Osteoblast (primary cell): ENCODE measurements around the gene RAB11B. TPM values are rescaled to one million over a fixed set of nuclear protein-coding genes. Genes with fewer than 3 reads are reported as not detected.
"Not testable (repeated sequence)": the region's sequence is repeated elsewhere in the genome, so short reads cannot be mapped to it uniquely, and the experiment has no call there.

Experiments
- DNase-seq: peaks from one replicate; pipeline ENCODE4 v3.0.0; 2011; ENCODE audit warnings: low spot score, mixed read lengths; ENCODE audit not compliant: insufficient read length; ENCODE audit errors: missing footprints
- H2AFZ ChIP-seq: 2 replicates; pipeline ENCODE4 v1.6.0; 2011; ENCODE audit warnings: mild to moderate bottlenecking, low read length
- H3K27ac ChIP-seq: 2 replicates; pipeline ENCODE4 v1.5.1; 2011; ENCODE audit warnings: mild to moderate bottlenecking, low read depth, low read length, moderate library complexity
- H3K27me3 ChIP-seq: 2 replicates; pipeline ENCODE4 v1.6.0; 2012; ENCODE audit warnings: mild to moderate bottlenecking, control low read depth, inconsistent platforms, low read length, moderate library complexity; ENCODE audit not compliant: insufficient read depth
- H3K36me3 ChIP-seq: 2 replicates; pipeline ENCODE4 v1.5.1; 2011; ENCODE audit warnings: mild to moderate bottlenecking, low read length, control low read depth, moderate library complexity; ENCODE audit not compliant: insufficient read depth
- H3K4me1 ChIP-seq: 2 replicates; pipeline ENCODE4 v1.5.1; 2011; ENCODE audit warnings: mild to moderate bottlenecking, low read length, control low read depth, moderate library complexity; ENCODE audit not compliant: insufficient read depth
- H3K4me2 ChIP-seq: 2 replicates; pipeline ENCODE4 v1.6.0; 2011; ENCODE audit warnings: mild to moderate bottlenecking, low read length; ENCODE audit not compliant: insufficient read depth
- H3K4me3 ChIP-seq: fragments of 200-600 bp; sonication (generic); 3 replicates; pipeline ENCODE4 v1.5.1; 2012; ENCODE audit warnings: mild to moderate bottlenecking, low read length, inconsistent platforms; ENCODE audit not compliant: insufficient read depth
- H3K79me2 ChIP-seq: 2 replicates; pipeline ENCODE4 v1.6.0; 2012; ENCODE audit warnings: mild to moderate bottlenecking, low read length, control low read depth, inconsistent platforms; ENCODE audit not compliant: insufficient read depth
- H3K9me3 ChIP-seq: 2 replicates; pipeline ENCODE4 v1.5.1; 2011; ENCODE audit warnings: low read depth, low read length, control low read depth
- H4K20me1 ChIP-seq: 2 replicates; pipeline ENCODE4 v1.6.0; 2012; ENCODE audit warnings: mild to moderate bottlenecking, low read length, control low read depth; ENCODE audit not compliant: insufficient read depth
- CTCF ChIP-seq: IDR thresholded peaks from 2 replicates; pipeline ENCODE4 v1.5.1; 2011; ENCODE audit warnings: mild to moderate bottlenecking, low read depth, low read length, moderate library complexity; ENCODE audit errors: extremely low read depth
- total RNA-seq: library from RNA; depleted of rRNA; stranded (reverse); fragments of >200 nt; gene quantifications from 2 replicates; pipeline ENCODE4 v1.2.3, GENCODE V29; 2012

RAB11B gene
- total RNA-seq, 1 donor, result 24.2 TPM

GRCh38 chr19:8421484-8422461, 31.6 kb downstream of the RAB11B start:
- no peaks in the 10 kb centered on the region for H3K79me2 ChIP-seq
- no peak for TF ChIP-seq CTCF
- H3K4me1 ChIP-seq, result peaks cover 13% of the 10 kb centered on the region
- H3K4me3 ChIP-seq, result no peak overlapping the region
- H3K27ac ChIP-seq, result no peak overlapping the region
- no peaks in the 10 kb centered on the region for H4K20me1 ChIP-seq
- no peak overlapping the region for H2AFZ ChIP-seq
- peak; percentile 30 for DNase-seq
- H3K27me3 ChIP-seq, result no peaks in the 10 kb centered on the region
- H3K4me2 ChIP-seq, result no peak overlapping the region
- no peaks in the 10 kb centered on the region for H3K9me3 ChIP-seq
- H3K36me3 ChIP-seq, result no peaks in the 10 kb centered on the region

GRCh38 chr19:8423817-8424223, 33.7 kb downstream of the RAB11B start:
- no peaks in the 10 kb centered on the region for H3K36me3 ChIP-seq
- H4K20me1 ChIP-seq, result no peaks in the 10 kb centered on the region
- H3K79me2 ChIP-seq, result no peaks in the 10 kb centered on the region
- DNase-seq, result peak; percentile 98
- TF ChIP-seq CTCF, result no peak
- peak overlapping the region; percentile 60 for H2AFZ ChIP-seq
- no peaks in the 10 kb centered on the region for H3K27me3 ChIP-seq
- H3K4me1 ChIP-seq, result peaks cover 13% of the 10 kb centered on the region
- no peaks in the 10 kb centered on the region for H3K9me3 ChIP-seq
- H3K27ac ChIP-seq, result peak overlapping the region; percentile 69
- H3K4me3 ChIP-seq, result peak overlapping the region; percentile 31
- peak overlapping the region; percentile 72 for H3K4me2 ChIP-seq

- not testable (repeated sequence) for H2AFZ ChIP-seq, H3K9me3 ChIP-seq, H3K36me3 ChIP-seq, H3K4me3 ChIP-seq, H4K20me1 ChIP-seq, H3K27me3 ChIP-seq, H3K79me2 ChIP-seq, H3K4me2 ChIP-seq, DNase-seq, H3K27ac ChIP-seq
- H3K4me1 ChIP-seq, result peaks cover 13% of the 10 kb centered on the region
Observed at GRCh38 chr19:8425331-8425730, 35.2 kb downstream of the RAB11B start.

- Histone ChIP-seq H2AFZ (no peak overlapping the region), H3K4me1 (peaks cover 13% of the 10 kb centered on the region), H3K4me3 (no peak overlapping the region), H3K79me2 (no peaks in the 10 kb centered on the region), H3K9me3 (no peaks in the 10 kb centered on the region), H3K36me3 (no peaks in the 10 kb centered on the region), H3K27ac (no peak overlapping the region), H4K20me1 (no peaks in the 10 kb centered on the region), H3K4me2 (no peak overlapping the region), H3K27me3 (no peaks in the 10 kb centered on the region)
- TF ChIP-seq CTCF, result no peak
- DNase-seq, result peak; percentile 8
Observed at GRCh38 chr19:8426283-8426682, 36.1 kb downstream of the RAB11B start.
